Stimulated activated naive CD8-positive, alpha-beta T cell treated with anti-CD3 and anti-CD28 coated beads, Interleukin-15, amount 100 ng/mL, for 72 hours (primary cell): ENCODE results near the gene MGMT.

Source experiments
- ATAC-seq: fragments of 150-1000 bp; cut with Tn5 transposase; 2 replicates; pipeline ENCODE4 v1.10.0; 2021; ENCODE audit warnings: mild to moderate bottlenecking, moderate library complexity
- DNase-seq, 2 donors: peaks; one replicate each; pipeline ENCODE4 v3.0.0; 2021 to 2022
- H3K27ac Mint-ChIP-seq, 2 donors: one replicate each; pipeline ENCODE4 v1.8.0; 2022; ENCODE audit warnings: mild to moderate bottlenecking in 2 of 2, mixed read lengths in 2 of 2, moderate library complexity in 2 of 2
- H3K27me3 Mint-ChIP-seq: one replicate; pipeline ENCODE4 v1.8.0; 2022; ENCODE audit warnings: mixed read lengths
- H3K4me1 Mint-ChIP-seq: one replicate; pipeline ENCODE4 v1.8.0; 2022; ENCODE audit warnings: mild to moderate bottlenecking, mixed read lengths
- H3K4me3 Mint-ChIP-seq, 2 donors: one replicate each; pipeline ENCODE4 v1.8.0; 2022; ENCODE audit warnings: mild to moderate bottlenecking in 2 of 2, mixed read lengths in 2 of 2, moderate library complexity in 1 of 2
- H3K9me3 Mint-ChIP-seq, 2 donors: one replicate each; pipeline ENCODE4 v1.8.0; 2022; ENCODE audit warnings: mixed read lengths in 2 of 2

Gene MGMT

DNA sequence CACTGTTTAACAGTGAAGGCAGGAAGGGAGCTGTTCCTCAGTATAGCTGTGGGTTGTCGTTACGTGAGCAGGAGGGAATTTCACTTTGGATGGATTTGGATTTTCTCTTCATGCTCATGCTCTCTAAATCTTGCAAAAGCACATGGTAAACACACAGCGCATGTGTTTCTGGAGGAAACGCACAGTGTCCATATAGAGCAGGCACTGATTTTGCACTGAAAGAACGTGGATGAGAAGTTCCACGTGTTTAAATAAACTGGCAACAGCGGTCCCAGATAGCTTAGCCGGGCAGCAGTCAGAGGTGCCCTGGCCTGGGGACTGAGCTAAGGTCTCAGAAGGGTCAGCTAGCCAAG is 188.6 kb downstream of the MGMT start:
- Mint-ChIP-seq H3K27ac (no peak overlapping the region), H3K4me1 (no peaks in the 10 kb centered on the region), H3K4me3 (no peak overlapping the region), H3K9me3 (peaks cover 8 to 35% of the 10 kb centered on the region in 2 donors), H3K27me3 (no peaks in the 10 kb centered on the region)
- ATAC-seq (no peak), DNase-seq (no peak)

DNA sequence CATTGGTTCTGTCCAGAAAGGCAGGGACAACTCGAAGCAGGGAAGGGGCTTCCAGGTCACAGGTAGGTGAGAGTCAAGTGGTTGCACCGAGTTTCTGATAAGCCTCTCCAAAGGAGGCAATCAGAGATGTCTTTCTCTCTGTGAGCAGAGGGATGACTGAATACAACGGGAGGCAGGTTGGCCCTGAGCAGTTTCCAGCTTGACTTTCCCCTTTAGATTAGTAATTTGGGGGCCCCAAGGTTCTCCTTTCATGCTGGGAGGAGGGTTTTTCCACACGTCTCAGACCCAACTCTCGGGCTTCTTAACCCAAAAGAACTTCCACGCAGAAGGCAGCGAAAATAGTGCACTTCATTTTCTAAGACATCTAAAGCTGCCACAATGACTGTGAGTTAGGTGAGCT is 189.6 kb downstream of the MGMT start:
- H3K27ac Mint-ChIP-seq = no peak overlapping the region
- no peaks in the 10 kb centered on the region for H3K27me3 Mint-ChIP-seq
- H3K9me3 Mint-ChIP-seq = peaks cover 8 to 35% of the 10 kb centered on the region in 2 donors
- DNase-seq = no peak
- no peak for ATAC-seq
- no peaks in the 10 kb centered on the region for H3K4me1 Mint-ChIP-seq
- H3K4me3 Mint-ChIP-seq = no peak overlapping the region

DNA sequence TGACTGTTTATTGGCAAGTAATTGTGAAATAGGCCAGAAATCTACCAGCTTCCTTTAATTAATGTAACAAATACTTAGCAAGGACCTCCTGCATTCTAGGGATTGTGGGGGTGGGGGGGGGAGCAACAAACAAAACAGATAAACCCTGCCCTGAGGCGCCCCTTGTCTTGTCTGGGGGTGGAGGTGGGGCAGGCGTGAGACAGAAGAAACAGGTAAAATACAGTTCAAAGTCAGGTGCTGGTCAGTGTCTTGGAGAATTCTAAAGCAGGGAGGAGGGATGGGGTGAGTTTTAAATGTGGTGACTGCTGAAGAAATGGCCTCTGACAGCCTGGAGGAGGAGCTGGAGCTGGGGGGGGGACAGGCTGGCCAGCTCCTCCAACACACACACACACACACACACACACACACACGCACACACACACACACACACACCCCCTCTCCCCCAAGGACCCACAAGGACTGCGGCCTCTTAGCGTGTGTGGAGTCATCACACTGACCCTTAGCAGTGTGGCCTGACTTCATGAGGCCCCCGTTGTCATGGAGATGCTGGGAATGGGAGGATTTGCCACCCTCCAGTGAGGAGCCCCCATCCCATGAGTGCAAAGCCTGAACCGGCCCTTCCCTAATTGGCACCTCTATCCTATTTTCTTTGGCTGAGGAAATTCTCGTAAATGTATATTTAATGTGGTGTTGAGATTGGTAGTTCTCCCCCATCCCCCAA is 190.4 kb downstream of the MGMT start:
- Mint-ChIP-seq H3K4me3 (no peak overlapping the region), H3K4me1 (no peaks in the 10 kb centered on the region)
- ATAC-seq = no peak

DNA sequence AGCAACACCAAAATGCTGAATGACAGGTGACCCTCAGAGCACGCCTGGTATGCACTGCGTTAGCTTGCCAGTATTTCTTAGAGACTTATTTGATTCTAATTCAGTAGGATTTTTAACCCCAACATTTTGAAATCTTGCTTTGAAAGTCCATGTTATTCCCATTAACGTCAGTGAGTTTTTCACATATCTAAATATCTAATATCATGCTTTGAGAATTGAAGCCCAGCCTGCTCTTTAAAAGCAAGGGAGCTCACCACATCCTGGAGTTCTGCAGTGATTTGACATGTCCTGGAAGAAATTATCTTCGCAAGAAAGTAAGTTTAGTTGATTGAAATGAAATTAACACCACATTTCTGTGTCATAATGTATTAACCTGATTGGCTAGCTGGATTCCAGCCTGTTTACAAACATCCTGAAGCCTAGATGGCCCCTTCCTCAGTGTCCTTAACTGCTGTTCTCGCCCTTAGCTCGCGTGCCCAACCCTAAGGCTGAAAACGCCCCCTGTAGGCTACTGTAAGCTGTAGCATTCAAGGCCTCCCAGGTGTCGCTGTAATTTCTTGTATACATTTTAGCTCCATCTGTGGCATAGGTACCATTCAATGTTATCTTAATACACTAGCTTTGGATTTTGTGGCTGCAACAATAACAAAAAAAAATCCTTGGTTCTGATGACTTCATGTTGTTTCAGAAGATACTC is 191.5 kb downstream of the MGMT start:
- Mint-ChIP-seq H3K9me3 (peaks cover 24 to 51% of the 10 kb centered on the region in 2 donors), H3K4me3 (no peak overlapping the region), H3K27ac (no peak overlapping the region), H3K27me3 (no peaks in the 10 kb centered on the region), H3K4me1 (no peaks in the 10 kb centered on the region)
- DNase-seq (no peak), ATAC-seq (no peak)

More for the DNA sequence above, 190.4 kb downstream of the MGMT start:
- Mint-ChIP-seq H3K27ac (no peak overlapping the region), H3K9me3 (peaks cover 16 to 43% of the 10 kb centered on the region in 2 donors), H3K27me3 (no peaks in the 10 kb centered on the region)
- no peak for DNase-seq

DNA sequence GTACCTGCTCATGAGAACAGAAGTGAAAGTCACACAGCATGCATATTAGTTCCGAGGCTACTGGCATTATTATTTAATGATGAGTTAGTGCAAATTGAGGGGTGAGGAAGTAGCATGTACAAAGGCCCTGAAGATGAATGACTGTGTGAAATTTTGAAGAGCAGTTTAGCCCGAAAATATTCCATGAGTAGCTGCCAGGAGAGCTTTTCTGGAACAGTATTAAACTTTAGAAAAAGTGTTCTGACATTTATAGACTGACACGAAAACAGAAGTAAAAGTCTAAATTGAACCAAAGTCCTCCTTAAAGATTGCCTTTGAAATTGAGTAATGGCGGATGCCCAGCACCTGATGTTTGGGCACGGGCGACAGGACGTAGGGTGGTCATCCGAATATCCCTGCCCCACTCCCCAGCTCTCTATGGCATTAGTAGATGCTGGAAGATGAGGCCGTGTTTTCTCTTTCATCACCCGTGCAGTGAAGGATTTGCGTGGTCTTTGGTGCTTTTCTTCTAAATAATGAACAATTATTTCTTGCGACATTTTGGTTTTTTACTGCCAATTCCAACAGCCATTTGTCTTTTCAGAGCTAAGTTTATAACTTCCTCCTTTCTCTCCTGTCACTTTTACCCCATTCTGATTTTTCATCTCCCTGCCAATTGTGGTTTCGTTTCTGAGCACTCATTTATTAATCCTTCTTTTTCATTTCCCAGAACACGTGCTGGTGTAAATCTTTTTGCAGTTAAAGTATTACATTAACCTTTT is 192.6 kb downstream of the MGMT start:
- no peaks in the 10 kb centered on the region for H3K4me1 Mint-ChIP-seq
- no peak for DNase-seq
- H3K27me3 Mint-ChIP-seq = no peaks in the 10 kb centered on the region
- H3K27ac Mint-ChIP-seq = no peak overlapping the region
- ATAC-seq = no peak
- no peak overlapping the region for H3K4me3 Mint-ChIP-seq
- H3K9me3 Mint-ChIP-seq = peaks cover 27 to 46% of the 10 kb centered on the region in 2 donors

DNA sequence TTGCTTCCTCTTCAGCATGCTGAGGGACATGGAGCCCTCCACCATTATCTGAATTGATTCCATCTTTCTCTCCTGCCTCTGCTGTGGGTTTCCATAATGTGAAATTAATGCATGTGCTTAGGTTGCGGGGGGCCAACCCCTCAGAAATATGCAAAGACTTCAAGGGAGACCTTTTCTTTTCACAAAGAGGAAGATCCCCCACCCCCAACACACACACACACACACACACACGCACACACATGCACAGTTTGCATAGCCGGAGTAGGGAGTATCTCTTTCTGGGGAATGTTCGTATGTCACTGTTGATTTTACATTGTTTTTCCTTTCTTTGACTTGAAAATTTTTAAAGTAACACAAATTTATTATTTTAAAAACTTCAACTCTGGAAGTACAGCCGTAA is 193.5 kb downstream of the MGMT start:
- no peak overlapping the region for H3K27ac Mint-ChIP-seq
- DNase-seq = no peak

DNA sequence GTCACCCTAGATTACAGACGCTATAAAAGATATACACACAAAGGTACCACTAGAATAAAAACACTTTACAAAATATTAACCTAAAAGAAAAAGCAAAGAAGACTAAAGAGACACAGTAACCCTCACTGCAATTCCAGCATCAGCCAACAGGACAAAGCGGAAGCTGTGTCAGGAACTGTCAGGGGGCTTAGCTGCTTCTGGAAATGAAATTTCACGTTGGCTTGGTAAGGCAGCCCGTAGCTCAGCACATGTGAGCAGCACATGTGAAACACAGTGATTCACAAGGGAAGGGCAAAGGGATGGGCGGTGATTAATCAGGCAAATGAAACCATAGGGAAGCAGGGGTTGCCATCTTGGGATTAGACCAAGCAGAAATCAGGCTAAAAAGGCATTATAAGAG is 195.4 kb downstream of the MGMT start:
- no peak for ATAC-seq
- no peak for DNase-seq
- Mint-ChIP-seq H3K27me3 (no peaks in the 10 kb centered on the region), H3K4me1 (no peaks in the 10 kb centered on the region), H3K27ac (no peak overlapping the region), H3K9me3 (peaks cover 36 to 58% of the 10 kb centered on the region in 2 donors), H3K4me3 (no peak overlapping the region)

More for the DNA sequence above, 193.5 kb downstream of the MGMT start:
- ATAC-seq = no peak
- H3K27me3 Mint-ChIP-seq = no peaks in the 10 kb centered on the region
- H3K4me3 Mint-ChIP-seq = no peak overlapping the region
- no peaks in the 10 kb centered on the region for H3K4me1 Mint-ChIP-seq
- peaks cover 33 to 54% of the 10 kb centered on the region in 2 donors for H3K9me3 Mint-ChIP-seq

DNA sequence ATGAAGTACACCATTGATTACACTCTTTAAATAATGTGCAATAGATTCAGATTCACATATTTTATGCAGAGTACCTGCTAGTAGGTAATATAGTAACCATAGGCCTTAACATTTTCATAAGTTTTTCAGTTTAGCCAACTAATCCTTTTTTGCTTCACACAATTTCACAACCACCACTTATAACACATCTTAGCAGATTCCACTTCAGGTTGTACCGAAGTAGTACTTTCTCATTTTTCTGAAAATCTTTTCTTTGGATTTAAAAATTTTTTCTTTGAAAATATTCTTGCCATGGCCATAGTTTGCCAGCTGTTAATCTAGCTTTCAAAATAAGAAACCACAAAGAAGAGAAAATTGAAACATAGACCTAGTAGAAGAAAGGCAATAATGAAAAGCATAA is 203.1 kb downstream of the MGMT start:
- ATAC-seq (no peak), DNase-seq (no peak)
- H3K9me3 Mint-ChIP-seq = peaks cover 15 to 23% of the 10 kb centered on the region in 2 donors
- no peak overlapping the region for H3K4me3 Mint-ChIP-seq
- H3K27me3 Mint-ChIP-seq = no peaks in the 10 kb centered on the region
- peaks cover 5% of the 10 kb centered on the region for H3K4me1 Mint-ChIP-seq
- H3K27ac Mint-ChIP-seq = no peak overlapping the region

DNA sequence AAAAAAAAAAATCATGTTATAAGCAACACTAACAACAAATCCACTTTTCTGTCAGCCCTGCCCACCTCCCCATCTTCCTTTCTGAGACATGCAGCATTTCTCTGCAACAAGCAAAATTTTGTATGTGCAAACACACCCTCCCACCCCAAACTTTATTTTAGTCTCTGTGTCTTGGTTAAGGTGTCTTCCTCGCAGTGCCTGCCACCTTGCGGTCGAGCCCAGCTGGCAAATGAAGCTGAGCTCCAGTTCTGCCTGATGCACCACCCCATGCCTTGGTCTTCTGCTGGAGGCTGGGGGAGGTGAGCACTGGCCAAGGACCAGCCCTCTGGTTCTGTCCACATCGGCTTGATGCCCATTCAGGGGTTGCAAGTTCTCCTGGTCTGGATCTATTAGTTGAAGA is 206.3 kb downstream of the MGMT start:
- Mint-ChIP-seq H3K27me3 (no peaks in the 10 kb centered on the region), H3K27ac (no peak overlapping the region), H3K9me3 (peaks cover 19 to 20% of the 10 kb centered on the region in 2 donors), H3K4me3 (no peak overlapping the region), H3K4me1 (peaks cover 6% of the 10 kb centered on the region)
- ATAC-seq = no peak
- DNase-seq = no peak

DNA sequence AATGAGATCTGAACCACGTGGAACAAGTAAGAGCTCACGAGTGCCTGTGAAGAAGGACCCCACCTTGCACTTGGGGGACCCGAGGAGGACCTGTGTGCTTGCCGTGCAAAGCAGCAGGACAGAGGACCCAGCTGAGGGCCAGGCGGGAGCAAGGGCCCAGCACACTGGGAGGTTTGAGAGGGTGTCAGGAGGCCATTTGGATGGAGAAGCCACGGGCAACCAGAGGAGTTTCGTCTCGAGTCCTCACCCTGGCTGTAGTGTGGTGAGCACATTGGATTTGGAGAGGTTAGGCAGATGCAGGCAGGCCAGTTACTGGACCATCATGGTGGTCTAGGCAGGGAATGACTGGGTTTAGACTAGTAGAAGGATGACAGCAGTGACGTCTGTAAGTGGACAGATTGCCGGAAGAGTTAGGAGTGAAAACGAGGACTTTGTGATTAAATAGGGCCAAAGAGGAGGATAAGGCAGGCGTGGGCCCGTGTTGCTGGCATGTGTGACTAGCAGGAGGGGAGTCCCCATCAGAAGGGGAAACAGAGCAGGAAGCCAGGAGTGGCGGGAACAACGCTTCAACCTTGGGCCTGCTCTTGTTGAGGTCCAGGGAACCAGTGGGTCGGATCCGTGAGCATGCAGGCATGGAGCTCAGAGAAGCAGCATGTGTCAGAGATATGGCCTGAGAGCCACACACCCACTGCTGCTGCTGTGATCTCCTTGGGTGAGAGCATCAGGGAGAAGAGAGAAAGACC is 208.2 kb downstream of the MGMT start:
- no peak for ATAC-seq
- DNase-seq = no peak
- H3K4me1 Mint-ChIP-seq = peaks cover 6% of the 10 kb centered on the region
- peak overlapping the region; percentile 74 to 92 for H3K27ac Mint-ChIP-seq
- H3K9me3 Mint-ChIP-seq = peaks cover 15 to 26% of the 10 kb centered on the region in 2 donors
- no peaks in the 10 kb centered on the region for H3K27me3 Mint-ChIP-seq
- H3K4me3 Mint-ChIP-seq = no peak overlapping the region

DNA sequence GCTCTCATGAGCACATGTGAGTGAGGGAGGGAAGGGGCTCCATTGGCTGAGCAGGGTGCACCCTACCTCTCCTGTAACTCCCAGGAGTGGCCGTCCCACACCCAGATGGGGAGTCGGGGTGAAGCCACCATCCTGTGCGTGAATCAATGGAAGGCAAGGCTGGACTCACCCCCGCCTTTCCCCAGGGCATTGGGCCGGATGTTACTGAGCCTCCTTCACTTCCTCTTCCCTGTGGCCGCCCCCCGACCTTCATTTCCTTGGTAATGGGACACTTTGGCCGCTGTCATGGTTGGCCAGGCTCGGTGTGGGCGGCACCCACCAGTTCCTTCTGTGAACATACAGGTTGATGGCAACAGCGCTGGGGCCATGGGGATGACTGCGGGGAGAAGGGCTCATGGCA is 209.0 kb downstream of the MGMT start:
- DNase-seq (no peak), ATAC-seq (no peak)
- no peak overlapping the region for H3K27ac Mint-ChIP-seq
- H3K4me3 Mint-ChIP-seq = no peak overlapping the region
- peaks cover 15 to 34% of the 10 kb centered on the region in 2 donors for H3K9me3 Mint-ChIP-seq
- H3K27me3 Mint-ChIP-seq = no peaks in the 10 kb centered on the region
- peaks cover 6% of the 10 kb centered on the region for H3K4me1 Mint-ChIP-seq

DNA sequence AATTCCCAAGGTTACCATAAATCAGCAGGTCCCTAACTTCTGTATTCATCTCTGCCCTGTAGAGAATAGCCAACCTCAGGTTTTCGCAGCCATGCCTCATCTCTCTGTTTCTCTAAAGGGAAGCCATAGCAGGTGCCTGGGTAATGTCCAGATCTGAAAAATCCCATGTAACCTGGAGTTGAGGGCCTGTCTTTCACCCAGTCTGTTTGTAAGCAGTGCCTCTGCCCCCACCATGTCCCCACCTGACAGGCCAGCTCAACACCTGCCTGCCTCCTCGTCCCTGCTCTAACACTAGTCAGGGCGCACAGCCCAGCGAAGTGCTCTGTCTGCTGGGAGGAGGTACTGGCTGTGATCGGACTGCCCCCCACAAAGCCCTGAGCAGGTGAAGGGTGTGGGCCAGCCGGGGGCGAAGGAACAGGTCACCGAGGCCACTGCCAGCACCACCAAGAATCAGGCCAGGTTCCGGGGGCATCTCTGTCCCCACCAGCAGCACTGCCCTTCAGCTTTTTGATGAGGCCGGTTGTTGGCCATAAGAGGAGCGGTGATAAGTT is 210.4 kb downstream of the MGMT start:
- no peak for DNase-seq
- Mint-ChIP-seq H3K4me3 (no peak overlapping the region), H3K4me1 (peaks cover 6% of the 10 kb centered on the region), H3K9me3 (peaks cover 12 to 36% of the 10 kb centered on the region in 2 donors), H3K27ac (peak overlapping the region in 1 of 2 donors; percentile 59), H3K27me3 (no peaks in the 10 kb centered on the region)
- no peak for ATAC-seq

DNA sequence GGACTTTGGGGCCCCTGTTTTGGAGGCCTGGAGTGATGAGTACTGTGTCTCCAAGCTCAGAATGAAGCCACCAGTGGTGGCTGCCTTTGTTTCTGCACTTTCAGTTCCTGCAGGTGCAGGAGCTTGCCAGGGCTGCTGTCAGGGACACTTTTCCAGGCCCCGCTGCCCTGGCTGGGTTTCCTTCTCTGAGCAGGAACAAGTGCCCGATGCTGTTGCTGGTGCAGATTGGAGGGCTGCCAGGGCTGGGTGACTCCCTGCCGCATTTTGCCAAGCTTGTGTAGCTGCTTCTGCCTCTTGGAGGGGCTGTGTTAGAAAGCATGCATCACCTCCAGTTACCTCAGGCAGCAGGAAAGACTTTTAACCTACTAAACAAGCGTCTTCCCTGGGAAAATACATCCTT is 211.1 kb downstream of the MGMT start:
- no peak for ATAC-seq
- peaks cover 6% of the 10 kb centered on the region for H3K4me1 Mint-ChIP-seq
- H3K27me3 Mint-ChIP-seq = no peaks in the 10 kb centered on the region
- H3K27ac Mint-ChIP-seq = no peak overlapping the region
- DNase-seq = no peak
- H3K9me3 Mint-ChIP-seq = peaks cover 9 to 36% of the 10 kb centered on the region in 2 donors
- no peak overlapping the region for H3K4me3 Mint-ChIP-seq

DNA sequence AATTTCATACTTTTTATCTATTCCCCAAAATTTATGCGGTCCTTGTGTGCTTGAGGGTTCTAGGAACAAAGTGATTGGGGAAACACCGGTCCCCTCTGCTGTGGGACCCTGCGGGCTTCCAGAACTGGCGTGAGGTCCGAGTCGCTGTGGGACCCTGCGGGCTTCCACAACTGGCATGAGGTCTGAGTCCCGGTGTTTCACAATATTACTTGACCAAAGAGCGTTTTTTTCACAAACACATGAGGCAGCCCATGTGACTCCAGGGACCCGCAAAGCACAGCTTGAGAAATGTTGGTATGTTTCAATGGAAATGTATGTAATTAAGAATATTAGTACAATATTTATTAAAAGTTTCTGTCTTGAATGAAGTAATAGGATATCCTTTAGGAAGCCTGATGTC is 212.2 kb downstream of the MGMT start:
- no peak for ATAC-seq
- peaks cover 9 to 36% of the 10 kb centered on the region in 2 donors for H3K9me3 Mint-ChIP-seq
- peaks cover 6% of the 10 kb centered on the region for H3K4me1 Mint-ChIP-seq
- H3K27ac Mint-ChIP-seq = no peak overlapping the region
- H3K4me3 Mint-ChIP-seq = no peak overlapping the region
- H3K27me3 Mint-ChIP-seq = no peaks in the 10 kb centered on the region
- DNase-seq = no peak

DNA sequence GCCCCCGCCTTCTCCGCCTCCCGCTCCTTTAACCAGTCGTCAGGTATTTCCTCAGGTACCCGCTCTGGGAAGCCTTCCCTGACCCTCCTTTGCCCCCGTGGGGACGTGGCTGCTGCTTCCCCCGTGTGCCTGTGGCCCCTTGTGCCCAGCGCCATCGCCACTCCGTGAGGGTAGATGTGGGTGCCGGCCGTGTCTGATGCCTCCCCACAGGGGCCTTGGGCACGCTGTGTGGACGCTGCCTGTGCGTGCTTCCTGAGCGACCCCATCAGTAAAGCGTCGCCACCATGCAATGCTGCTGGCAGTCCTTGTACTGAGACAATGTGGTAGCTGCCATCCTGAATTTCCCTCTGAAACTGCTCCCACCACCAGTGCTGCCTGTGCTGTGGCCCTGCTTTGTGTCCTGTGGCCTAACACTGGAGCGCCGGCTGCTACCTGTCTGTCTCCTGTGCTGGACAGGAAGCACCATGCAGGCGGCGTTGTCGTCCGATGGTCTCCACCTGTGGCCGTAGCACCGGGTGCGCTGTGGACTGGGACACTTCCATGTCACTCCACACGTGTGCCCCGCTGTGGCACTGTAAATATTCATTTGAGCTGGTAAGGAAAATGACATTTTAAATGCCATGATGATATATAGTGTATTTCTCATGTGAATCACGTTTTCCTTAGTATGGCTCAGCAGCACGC is 213.8 kb downstream of the MGMT start:
- no peak for DNase-seq
- no peak for ATAC-seq
- H3K27me3 Mint-ChIP-seq = no peaks in the 10 kb centered on the region
- no peaks in the 10 kb centered on the region for H3K4me1 Mint-ChIP-seq
- no peak overlapping the region for H3K27ac Mint-ChIP-seq
- H3K9me3 Mint-ChIP-seq = peaks cover 0 to 23% of the 10 kb centered on the region in 2 donors
- no peak overlapping the region for H3K4me3 Mint-ChIP-seq
